NT2/D1 (cell line): ENCODE results near the gene ELFN1.

ENCODE experiments used
- SUZ12 ChIP-seq: IDR thresholded peaks from 2 replicates; pipeline ENCODE4 v1.6.1; 2011; ENCODE audit not compliant: insufficient read length, insufficient read depth; ENCODE audit errors: extremely low read depth
- YY1 ChIP-seq: IDR thresholded peaks from 2 replicates; pipeline ENCODE4 v1.6.1; 2011; ENCODE audit not compliant: insufficient read length, insufficient read depth
- ZNF274 ChIP-seq: IDR thresholded peaks from 2 replicates; pipeline ENCODE4 v1.6.1; 2011; ENCODE audit warnings: mild to moderate bottlenecking, low read depth, low read length

GRCh38 chr7:1646957-1647891 is 22.9 kb upstream of the ELFN1 start:
- TF ChIP-seq ZNF274 (no peak), SUZ12 (no peak), YY1 (no peak)
